SKM-1 (cell line): ENCODE measurements around the gene PIEZO2.

Experiments used
- DNase-seq: peaks from one replicate; lab custom pipeline; 2025; ENCODE audit not compliant: unreplicated experiment; lab: John Stamatoyannopoulos, UW

The PIEZO2 gene

GRCh38 chr18:10797896-10798295 lies 351.5 kb downstream of the PIEZO2 start:
- no peak for DNase-seq

DNA sequence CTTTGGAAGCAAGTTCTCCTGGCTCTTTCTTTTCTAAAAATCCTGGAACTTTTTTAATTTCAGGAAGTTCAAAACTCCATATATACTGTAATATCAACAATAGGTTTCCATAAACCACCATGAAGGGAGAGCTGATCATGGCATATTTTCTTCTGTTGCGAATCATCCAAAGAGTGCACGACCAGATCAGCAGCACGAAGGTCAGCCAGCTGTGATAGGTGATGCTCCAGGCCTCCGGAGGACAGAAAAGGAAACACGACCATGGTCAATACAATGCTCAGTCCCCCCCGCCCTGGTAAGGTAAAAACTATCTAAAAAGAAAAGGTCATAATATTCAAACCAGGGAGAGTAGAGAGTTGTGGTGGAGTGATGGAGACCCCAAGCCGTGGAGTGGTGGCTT lies 354.6 kb downstream of the PIEZO2 start:
- DNase-seq, result no peak

DNA sequence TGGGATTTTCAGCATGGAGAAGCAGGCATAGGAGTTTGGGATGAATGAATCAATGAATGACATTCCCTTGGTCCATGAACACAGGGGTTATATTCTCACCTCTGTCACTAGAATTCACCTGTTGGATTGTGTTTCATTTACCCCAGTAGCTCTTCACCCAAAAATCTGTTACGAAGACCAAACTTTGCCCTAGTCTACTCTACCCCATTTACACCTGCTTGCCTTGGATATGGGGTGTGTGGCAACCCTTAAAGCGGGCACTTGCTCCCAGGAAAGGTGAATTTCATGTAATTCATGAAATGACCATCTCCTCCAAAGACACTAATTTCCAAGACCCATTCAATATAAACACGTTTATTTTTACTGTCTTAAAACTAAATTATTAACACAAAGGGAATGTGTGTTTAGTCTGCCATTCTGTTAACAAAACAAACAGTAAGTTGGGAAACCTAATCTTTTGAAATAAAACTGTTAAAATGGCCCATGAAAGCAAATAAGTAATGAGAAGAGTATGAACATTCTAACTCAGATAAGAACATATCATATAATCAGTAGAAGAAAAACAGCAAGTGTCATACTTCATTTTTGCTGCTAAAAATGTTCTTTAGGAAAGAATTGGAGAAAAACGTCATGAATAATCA lies 355.5 kb downstream of the PIEZO2 start:
- no peak for DNase-seq

GRCh38 chr18:10792181-10792580 lies 357.2 kb downstream of the PIEZO2 start:
- peak; percentile 46 for DNase-seq

DNA sequence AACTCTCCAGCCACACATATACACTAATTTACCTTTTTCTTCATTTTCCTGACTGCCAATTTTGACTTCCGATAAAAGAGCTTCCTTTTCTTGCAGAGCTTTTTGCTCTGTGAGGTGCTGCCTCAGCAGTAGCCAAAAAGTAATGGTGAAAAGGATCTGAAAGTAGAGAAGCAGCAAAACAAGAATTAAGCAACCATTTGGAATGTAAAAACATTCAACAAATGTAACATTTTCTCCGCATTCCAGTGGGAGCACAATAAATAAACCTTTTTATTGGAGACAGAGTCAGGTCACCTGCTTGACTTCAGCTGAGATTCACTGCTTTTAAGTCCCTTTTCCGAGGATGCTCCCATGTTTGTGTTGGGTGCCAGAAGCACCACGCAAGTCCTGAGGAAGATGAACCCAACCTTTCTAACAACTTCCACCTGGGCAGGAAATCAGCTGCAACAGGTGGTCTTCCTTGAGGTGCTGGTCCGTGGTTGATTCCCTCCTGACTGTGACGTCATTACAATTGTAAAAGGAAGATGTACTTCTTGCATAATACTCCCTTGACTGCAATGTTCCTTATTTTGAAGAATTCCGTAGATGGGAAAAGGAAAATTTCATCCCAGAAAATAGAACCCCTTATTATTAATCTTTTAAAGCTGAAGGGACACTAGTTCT lies 358.1 kb downstream of the PIEZO2 start:
- DNase-seq, result no peak

GRCh38 chr18:10789180-10789579 lies 360.2 kb downstream of the PIEZO2 start:
- no peak for DNase-seq

- DNase-seq, result peak; percentile 74
Observed at GRCh38 chr18:10787293-10787901, 362.0 kb downstream of the PIEZO2 start.

DNA sequence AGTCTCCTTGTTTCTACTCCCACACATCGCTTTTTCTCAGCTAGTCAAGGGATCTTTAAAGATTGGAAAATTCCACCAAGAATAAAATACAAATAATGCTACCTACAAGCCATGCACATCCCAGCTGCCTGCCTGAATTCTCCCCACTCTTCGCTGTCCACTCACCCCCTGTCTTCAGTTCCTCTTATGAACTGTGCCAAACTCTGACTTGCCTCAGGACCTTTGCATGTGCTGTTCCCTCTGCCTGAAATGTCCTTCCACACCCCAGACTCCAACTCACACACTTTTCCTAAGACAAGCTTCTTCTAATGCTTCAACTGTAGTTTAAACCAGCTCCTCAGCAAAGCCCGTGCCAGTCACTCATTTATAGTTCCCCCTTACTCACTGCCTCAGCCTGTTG lies 363.6 kb downstream of the PIEZO2 start:
- DNase-seq, result no peak

DNA sequence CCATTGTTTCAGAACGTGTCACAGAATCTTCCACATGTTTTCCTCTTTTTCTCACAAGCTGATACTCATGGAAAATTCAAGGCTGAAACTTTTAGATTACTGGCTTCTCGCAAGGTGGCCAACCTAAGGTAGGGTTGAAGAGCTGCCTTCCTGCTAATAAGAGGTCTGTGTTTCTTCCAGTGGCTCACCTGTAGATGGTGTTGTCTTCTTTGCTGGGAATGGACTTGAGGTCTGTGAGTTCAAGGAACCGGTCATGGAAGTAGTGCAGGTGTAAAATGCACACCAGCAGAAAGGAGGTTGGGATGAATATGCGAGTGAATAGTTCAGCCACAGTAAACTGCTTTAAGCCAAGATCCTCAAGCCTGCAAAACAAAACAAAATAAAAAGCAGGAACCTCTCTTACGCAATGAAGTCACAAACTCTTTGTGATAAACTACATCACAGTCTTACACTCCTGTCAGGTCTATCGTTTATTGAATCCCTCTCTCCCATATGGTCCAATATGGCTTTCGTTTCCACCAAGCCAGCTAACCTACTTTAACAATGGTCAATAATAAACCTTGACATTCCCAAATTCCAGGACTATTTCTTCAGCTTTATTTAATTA lies 364.7 kb downstream of the PIEZO2 start:
- no peak for DNase-seq

DNA sequence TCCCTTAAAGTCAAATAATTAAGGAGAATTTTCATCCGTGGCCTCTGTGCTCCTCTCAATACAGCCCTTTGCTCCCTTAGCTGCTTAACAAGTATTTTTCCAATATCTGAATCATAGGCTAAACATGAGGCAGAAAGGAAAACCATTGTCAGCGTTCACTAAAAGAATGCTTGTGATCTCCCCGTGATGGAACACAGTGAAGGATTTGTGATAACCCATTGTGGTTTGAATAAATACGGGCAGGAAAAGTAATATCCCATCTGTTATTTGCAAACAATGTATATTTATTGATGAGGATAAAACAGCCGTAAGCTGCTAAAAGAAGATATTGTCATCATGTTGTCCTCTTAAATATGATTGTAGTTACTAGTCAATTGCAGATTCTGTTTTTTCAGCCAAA lies 365.4 kb downstream of the PIEZO2 start:
- DNase-seq, result no peak

DNA sequence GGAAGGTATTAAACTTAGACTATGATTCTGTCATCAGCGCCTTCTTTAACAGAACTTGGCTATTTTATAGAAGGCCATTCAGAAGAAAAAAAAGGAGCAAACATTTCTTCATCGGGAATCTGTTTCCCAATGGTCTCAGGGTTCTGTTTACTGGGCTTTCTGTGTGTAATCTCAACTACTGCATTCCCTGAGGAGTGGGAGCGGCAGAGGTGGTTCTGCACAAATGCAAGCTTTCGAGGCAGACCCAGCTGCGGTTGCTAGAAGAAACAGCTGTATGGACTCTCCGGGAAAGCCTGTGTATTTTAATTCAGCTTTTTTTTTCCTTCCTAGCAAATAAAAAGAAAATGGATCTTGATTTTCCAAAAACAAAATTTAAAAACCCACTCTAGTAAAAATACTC lies 372.9 kb downstream of the PIEZO2 start:
- no peak for DNase-seq

DNA sequence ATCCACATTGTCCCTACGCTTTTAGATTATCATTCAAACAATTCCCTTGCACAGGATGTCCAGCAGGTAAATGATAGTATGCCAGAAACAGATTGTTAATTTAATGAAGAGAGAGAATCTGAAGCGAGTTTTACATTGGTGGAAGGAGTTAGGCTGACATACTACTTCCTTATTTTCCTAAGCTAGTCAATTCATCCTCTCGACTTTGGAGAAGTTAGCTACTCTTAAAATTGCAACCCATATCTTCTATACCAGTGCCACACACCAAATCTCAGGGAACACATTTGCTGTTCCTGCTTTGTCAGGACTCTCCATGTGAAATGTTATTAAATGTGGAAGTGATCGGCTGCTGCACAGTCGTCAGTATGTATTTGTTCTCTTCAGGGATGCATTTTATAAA lies 374.3 kb downstream of the PIEZO2 start:
- peak; percentile 27 for DNase-seq

DNA sequence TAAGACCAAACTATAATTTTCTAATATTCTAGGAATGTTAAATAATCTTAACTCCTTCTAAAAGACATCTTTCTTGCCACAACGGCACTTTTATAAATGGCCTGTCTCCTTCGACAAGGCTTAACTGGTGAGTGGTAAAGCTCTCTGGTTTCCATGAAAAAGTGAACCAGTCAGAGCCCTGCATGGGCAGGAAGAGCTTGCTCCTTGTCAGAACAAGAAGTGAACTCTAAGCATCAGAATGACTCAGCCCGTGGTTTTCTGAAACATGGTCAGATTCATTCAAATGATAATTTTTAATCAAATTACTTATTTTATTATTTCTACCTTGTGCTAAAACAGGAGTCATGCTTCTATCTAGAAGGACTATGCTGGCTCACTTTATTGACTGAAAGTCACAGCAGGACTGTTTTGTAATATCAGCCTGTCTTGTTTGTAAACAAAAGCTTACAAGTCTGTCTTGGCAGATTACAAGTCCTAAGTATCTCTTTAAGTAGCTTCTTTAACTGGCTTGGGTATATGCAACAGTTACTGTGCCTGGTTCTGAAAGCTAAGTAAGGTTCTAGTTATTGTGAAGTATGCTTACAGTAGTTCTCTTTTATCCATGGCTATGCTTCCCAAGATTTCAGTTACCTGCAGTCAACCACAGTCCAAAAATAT lies 378.2 kb downstream of the PIEZO2 start:
- no peak for DNase-seq

DNA sequence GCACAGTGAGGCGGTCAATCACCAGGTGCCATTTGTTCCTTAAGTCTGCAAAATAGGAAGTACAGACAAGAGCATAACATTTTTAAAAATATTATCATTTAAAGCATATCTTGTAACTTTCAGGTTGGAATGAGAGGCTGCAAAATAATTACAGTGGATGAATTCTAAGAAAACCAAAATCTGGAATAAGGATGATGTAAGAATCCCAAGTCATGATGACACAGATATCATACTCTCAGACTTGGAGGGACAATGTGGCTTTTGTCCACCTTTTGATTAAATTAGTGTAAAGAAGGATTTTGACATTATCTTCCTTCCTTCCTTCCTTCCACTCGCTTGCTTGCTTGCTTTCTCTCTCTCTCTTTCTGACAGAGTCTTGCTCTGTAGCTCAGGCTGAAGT lies 379.1 kb downstream of the PIEZO2 start:
- no peak for DNase-seq

DNA sequence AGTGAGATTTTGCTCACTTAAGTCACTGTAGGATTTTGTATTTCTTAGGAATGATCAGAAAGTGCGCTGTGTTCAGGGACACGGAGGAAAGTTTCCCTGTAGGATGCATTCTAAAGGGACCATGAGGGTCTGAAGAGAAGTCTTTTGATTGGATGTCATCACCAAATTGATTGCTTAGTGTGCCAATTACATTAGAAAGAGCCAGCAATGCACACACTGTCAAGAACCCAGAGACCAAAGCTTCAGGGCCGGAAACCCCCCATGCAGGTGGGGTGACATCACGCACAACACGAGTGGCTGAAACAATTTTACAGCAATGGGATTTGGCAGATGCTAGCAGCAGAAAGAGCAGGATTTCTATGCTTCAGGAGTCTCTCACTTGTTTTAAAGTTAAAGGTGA lies 381.1 kb downstream of the PIEZO2 start:
- DNase-seq, result no peak

GRCh38 chr18:10767658-10768057 lies 381.7 kb downstream of the PIEZO2 start:
- DNase-seq, result no peak

GRCh38 chr18:10760986-10761385 lies 388.4 kb downstream of the PIEZO2 start:
- no peak for DNase-seq

DNA sequence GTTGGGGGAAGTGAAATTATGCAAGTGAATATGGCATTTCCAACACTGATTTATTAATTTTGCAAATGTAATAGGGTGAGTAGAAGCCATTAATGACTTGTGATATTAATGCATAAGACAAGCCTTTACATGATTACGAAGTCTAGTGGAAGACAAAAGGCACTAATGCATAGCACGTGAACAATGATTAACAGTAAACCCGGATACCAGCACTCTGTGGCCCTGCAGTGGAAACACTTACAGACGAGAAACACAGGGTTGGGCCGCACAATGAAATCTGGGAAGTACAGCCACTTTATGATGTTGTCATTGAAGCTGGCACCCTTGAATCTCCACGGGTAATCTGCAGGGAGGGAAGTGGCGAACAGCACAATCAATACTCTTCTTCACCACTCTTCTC lies 390.1 kb downstream of the PIEZO2 start:
- DNase-seq, result no peak

DNA sequence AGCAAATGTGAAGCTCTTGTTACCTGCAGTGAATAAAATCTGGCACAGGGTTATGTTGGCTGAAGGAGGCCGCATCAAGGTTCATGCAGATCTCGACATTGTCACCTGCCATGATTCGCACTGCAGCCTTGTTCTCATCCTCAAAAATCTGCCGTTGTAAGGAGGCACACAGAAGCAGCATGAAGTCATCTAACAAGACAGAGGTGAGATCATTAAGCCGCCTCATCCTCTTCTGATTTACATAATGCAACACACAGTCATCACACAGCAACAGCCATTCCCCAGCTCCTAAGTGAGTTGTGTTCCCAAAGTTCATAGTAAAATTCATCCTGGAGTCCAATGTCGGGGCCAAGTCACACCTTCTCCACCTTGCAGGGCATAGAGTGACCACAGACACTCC lies 391.4 kb downstream of the PIEZO2 start:
- no peak for DNase-seq

- DNase-seq, result no peak
Observed at GRCh38 chr18:10757349-10757748, 392.0 kb downstream of the PIEZO2 start.

DNA sequence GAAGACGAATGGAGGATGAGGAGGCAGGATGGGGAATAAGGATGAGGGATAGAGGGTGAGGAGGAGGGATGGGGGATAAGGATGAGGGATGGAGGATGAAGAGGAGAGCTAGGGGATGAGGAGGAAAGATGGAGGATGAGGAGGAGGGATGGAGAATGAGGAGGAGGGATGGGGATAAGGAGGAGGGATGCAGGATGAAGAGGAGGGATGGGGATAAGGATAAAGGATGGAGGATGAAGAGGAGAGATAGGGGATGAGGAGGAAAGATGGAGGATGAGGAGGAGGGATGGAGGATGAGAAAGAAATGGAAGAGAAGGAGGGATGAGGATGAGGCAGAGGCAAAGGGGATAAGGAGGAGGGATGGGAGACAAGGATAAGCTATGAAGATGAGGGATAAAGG lies 393.5 kb downstream of the PIEZO2 start:
- no peak for DNase-seq

GRCh38 chr18:10754128-10754527 lies 395.2 kb downstream of the PIEZO2 start:
- no peak for DNase-seq
